GM21576 (cell line): Measurements from ENCODE around the gene RAI14.

Experiments used
- ATAC-seq: cut with Tn5 transposase; IDR thresholded peaks from one replicate; pipeline ENCODE4 v1.9.1; 2021; ENCODE audit warnings: mild to moderate bottlenecking, moderate library complexity; ENCODE audit not compliant: unreplicated experiment

Gene RAI14

DNA sequence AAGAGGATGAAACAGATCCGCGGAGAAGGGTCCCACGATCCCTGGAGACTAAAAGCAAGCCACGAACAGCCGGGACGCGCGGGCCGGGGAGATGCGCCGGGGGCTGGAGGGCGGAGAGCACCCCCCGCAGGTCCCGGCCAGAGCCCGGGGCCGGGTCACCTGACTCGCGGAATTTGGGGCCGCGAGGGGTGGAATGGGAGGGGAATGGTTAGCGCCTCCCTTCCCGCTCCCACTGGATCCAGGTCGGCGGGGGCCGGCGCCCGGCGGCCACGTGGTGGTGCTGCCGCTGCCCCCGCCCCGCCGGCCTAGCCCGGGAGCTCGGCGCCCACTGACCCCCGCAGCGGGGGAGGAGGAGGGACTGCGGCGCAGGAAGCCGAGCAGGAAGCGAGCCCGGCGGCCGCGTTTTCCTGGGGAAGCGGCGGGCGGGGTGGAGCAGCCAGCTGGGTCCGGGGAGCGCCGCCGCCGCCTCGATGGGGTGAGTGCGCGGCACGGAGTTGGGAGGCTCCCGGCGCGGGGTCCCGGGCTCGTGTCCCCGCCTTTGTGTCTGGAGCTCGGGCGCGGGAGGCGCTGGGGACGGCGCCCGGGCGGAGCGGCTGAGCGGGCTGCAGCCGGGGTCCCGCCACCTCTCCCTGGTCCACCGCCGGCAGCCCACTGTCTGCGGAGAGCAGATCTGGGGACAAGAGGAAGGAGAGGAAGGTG is at the start of gene RAI14:
Gene RAI14, plus strand, starts transcription at position 328 of the 699 bp plus-strand sequence. CDS start 30,592 bp downstream, outside the sequence.
- ATAC-seq: no peak

- no peak for ATAC-seq
Observed at GRCh38 chr5:34608368-34608767, 47.8 kb upstream of the RAI14 start.

GRCh38 chr5:34608859-34609648 is 47.1 kb upstream of the RAI14 start:
- ATAC-seq: no peak

GRCh38 chr5:34609951-34610441 is 46.1 kb upstream of the RAI14 start:
- ATAC-seq: no peak

- no peak for ATAC-seq
Observed at GRCh38 chr5:34610546-34610945, 45.6 kb upstream of the RAI14 start.

GRCh38 chr5:34611464-34612415 is 44.4 kb upstream of the RAI14 start:
- ATAC-seq: no peak

- no peak for ATAC-seq
Observed at GRCh38 chr5:34616651-34617050, 39.5 kb upstream of the RAI14 start.

- no peak for ATAC-seq
Observed at GRCh38 chr5:34618371-34619065, 37.6 kb upstream of the RAI14 start.

DNA sequence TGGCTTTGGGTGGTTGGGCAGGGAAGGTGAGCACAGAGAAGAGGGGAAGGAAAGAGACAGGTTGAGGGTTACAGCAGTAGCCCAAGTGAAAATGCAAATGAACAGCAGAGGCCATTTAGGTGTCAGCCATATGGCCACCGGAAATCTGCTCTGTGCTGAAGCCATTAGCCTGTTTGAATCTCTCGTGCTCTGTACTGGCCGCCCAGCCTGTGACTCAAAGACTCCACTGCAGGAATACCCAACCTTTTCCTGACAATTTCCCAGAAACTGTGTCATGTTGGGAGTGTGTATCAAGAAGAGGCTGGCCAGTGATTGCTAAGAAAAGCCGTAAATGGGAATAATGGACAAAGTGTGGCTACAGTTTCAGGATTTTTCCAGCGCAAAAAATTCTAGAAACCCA is 35.9 kb upstream of the RAI14 start:
- ATAC-seq: no peak

GRCh38 chr5:34621277-34622097 is 34.6 kb upstream of the RAI14 start:
- no peak for ATAC-seq

- no peak for ATAC-seq
Observed at GRCh38 chr5:34622098-34622400, 34.1 kb upstream of the RAI14 start.

- no peak for ATAC-seq
Observed at GRCh38 chr5:34624691-34625090, 31.4 kb upstream of the RAI14 start.

- ATAC-seq: no peak
Observed at GRCh38 chr5:34625246-34625645, 30.9 kb upstream of the RAI14 start.

DNA sequence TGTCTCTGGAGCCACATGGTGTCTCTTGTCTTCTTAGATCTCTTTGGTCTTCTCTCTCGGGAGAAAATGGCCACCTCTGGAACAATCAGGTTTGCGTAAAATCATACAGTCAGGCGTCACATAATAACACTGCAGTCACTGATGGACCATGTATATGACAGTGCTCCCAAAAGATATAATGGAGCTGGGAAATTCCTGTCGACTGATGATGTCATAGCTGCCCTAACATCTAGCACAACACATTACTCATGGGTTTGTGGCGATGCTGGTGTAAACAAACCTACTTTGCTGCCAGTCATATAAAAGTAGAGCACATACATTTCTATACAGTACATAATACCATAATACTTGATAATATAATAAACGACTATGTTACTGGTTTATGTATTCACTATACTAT is 30.1 kb upstream of the RAI14 start:
- ATAC-seq: no peak

GRCh38 chr5:34626751-34627150 is 29.4 kb upstream of the RAI14 start:
- ATAC-seq: no peak

DNA sequence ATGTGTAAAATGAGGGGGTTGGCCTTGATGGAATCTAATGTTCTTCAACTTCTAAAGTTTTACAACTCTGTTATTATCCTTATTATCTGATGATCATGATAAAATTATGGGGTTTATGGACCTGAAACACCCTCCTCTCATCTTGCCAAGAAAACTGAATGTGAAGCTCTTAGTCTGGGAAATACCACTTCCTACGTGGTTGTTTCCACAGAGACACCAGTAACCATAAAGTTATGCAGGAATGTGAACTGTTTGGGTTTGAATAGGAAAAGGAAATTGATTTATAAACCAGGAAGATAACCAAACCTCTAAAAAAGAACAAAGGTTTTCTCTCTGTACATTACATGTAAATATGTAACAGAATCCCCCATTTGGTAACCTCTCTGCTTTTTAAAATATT is 28.3 kb upstream of the RAI14 start:
- no peak for ATAC-seq

DNA sequence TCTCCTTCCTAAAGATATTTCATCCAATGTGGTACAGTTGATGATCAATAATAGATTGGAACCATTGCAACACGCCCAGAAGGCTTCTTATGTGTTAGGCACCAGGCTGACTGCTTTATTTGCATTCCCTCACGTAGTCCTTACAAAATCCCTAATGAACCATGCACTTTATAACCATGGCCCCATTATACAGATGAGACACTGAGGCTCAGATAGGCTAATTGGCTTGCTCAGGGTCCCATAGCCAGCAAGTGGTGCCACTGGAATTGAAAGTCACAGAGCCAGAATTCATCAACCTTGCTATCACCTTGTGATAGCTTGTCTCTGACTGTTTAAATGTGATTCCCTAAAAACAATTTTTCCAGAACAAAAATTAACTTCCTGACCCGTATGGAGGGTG is 27.8 kb upstream of the RAI14 start:
- no peak for ATAC-seq

- no peak for ATAC-seq
Observed at GRCh38 chr5:34630596-34630995, 25.5 kb upstream of the RAI14 start.

DNA sequence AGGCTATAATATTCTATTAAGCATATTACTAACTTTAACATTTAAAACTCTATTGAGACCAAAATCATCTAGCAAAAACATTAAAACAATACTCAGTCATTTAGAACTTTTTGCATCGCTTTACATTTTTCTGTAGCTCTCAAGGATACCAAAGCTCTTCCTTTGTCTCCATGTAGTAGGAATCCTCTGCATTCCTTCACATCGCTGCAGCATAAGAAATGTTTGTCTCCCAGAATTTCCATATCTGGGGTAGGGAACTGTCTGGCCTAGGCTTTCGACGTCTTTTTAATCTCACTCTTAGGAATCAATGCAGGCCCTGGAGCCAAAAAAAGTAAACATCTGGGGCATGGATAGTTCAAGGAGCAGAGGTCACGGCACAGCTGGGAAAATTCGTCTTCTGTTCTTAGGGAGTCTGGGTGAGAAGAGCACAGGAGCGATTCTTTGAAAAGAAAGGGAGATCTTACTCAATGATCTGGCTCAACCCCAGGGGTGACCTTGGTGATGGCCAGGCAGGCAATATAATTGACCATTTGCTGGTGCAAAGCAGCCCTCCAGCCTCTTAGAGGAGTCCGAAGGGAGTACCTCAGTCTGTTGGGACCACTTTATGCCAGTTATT is 23.2 kb upstream of the RAI14 start:
- no peak for ATAC-seq
